Germinal center (tissue), 1 donor: ENCODE results near the gene RAB40AL.

Source experiments
- DNase-seq: peaks from one replicate; pipeline ENCODE4 v3.0.0; 2012; ENCODE audit warnings: mixed read lengths, low spot score

Gene RAB40AL

DNA sequence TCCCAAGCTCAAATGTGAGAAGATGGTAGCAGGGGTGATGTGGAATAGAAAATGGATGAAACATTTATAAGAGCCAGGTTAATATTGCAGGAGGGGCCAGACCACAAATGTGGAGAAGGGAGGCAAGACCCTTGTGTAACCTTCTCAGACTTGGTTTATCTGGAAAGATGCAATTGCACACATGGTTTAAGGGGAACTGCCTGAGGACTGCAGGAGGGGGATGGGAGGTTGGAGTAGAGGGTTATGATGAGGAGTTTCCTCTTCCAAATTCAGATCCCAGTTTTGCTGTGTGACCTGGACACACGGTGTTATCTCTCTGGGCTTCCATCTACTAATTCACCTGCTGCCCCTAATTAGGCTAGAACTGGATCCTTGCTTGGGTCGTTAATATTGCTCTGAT, 46.1 kb downstream of the RAB40AL start:
- DNase-seq = no peak

DNA sequence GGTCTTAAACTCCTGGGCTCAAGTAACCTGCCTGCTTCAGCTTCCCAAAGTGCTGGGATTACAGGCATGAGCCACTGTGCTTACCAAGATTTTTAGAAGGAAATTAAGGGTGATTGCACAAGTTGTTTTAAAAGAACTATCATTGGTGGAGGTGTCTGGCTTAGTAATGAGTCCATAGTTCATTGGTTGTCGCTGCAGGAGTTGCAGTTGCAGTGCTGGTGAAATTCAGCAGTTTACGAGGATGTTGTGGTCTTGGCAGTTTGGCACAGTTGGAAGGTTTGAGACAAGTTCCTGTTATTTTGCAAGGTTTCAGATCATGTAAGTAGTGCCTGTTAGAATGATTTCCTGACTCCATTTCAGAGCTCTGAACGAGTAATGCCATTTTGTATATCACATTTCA, 48.1 kb downstream of the RAB40AL start:
- no peak for DNase-seq
